IPS-18a (cell line): ENCODE data around the gene CD96.
"Not testable (repeated sequence)": the region's sequence is repeated elsewhere in the genome, so short reads cannot be mapped to it uniquely, and the experiment has no call there.

Experiments
- H3K27ac ChIP-seq: one replicate; pipeline ENCODE4 v1.5.1; 2013; ENCODE audit warnings: low read length
- H3K27me3 ChIP-seq: one replicate; pipeline ENCODE4 v1.6.1; 2013; ENCODE audit warnings: mild to moderate bottlenecking, low read length; ENCODE audit not compliant: control insufficient read depth, insufficient read depth
- H3K36me3 ChIP-seq: one replicate; pipeline ENCODE4 v1.6.1; 2013; ENCODE audit warnings: low read depth, low read length; ENCODE audit not compliant: control insufficient read depth
- H3K4me1 ChIP-seq: one replicate; pipeline ENCODE4 v1.6.1; 2013; ENCODE audit warnings: low read depth, low read length; ENCODE audit not compliant: control insufficient read depth
- H3K4me3 ChIP-seq: one replicate; pipeline ENCODE4 v1.5.1; 2013; ENCODE audit warnings: low read length
- H3K9ac ChIP-seq: one replicate; pipeline ENCODE4 v1.6.1; 2013; ENCODE audit warnings: mild to moderate bottlenecking, low read length, moderate library complexity
- H3K9me3 ChIP-seq: one replicate; pipeline ENCODE4 v1.6.1; 2013; ENCODE audit warnings: low read depth, low read length; ENCODE audit not compliant: control insufficient read depth

Gene CD96

GRCh38 chr3:111610612-111611054 is 68.6 kb downstream of the CD96 start:
- Histone ChIP-seq H3K27me3 (no peaks in the 10 kb centered on the region), H3K4me1 (peaks cover 3% of the 10 kb centered on the region), H3K36me3 (no peaks in the 10 kb centered on the region), H3K27ac (no peak overlapping the region), H3K9me3 (no peaks in the 10 kb centered on the region), H3K4me3 (no peak overlapping the region), H3K9ac (no peak overlapping the region)

GRCh38 chr3:111613294-111613693 is 71.3 kb downstream of the CD96 start:
- no peak overlapping the region for H3K4me3 ChIP-seq
- no peak overlapping the region for H3K9ac ChIP-seq
- no peaks in the 10 kb centered on the region for H3K27me3 ChIP-seq
- H3K4me1 ChIP-seq, result no peaks in the 10 kb centered on the region
- H3K27ac ChIP-seq, result no peak overlapping the region
- peaks cover 8% of the 10 kb centered on the region for H3K9me3 ChIP-seq
- H3K36me3 ChIP-seq, result no peaks in the 10 kb centered on the region

GRCh38 chr3:111615880-111616279 is 73.9 kb downstream of the CD96 start:
- Histone ChIP-seq H3K9ac (no peak overlapping the region), H3K4me1 (no peaks in the 10 kb centered on the region), H3K36me3 (no peaks in the 10 kb centered on the region), H3K27me3 (no peaks in the 10 kb centered on the region), H3K9me3 (peaks cover 8% of the 10 kb centered on the region), H3K27ac (no peak overlapping the region), H3K4me3 (no peak overlapping the region)

GRCh38 chr3:111616417-111617105 is 74.6 kb downstream of the CD96 start:
- H3K27me3 ChIP-seq, result no peaks in the 10 kb centered on the region
- H3K27ac ChIP-seq, result no peak overlapping the region

GRCh38 chr3:111617406-111617805 is 75.4 kb downstream of the CD96 start:
- H3K27ac ChIP-seq, result no peak overlapping the region
- no peaks in the 10 kb centered on the region for H3K36me3 ChIP-seq
- no peaks in the 10 kb centered on the region for H3K4me1 ChIP-seq
- H3K9me3 ChIP-seq, result peaks cover 8% of the 10 kb centered on the region
- no peak overlapping the region for H3K4me3 ChIP-seq
- no peaks in the 10 kb centered on the region for H3K27me3 ChIP-seq
- H3K9ac ChIP-seq, result no peak overlapping the region

More at GRCh38 chr3:111616417-111617105, 74.6 kb downstream of the CD96 start:
- Histone ChIP-seq H3K36me3 (no peaks in the 10 kb centered on the region), H3K9ac (no peak overlapping the region), H3K4me3 (no peak overlapping the region), H3K4me1 (no peaks in the 10 kb centered on the region), H3K9me3 (peaks cover 8% of the 10 kb centered on the region)

- no peak overlapping the region for H3K27ac ChIP-seq
- H3K9me3 ChIP-seq, result peaks cover 8% of the 10 kb centered on the region
Measured at GRCh38 chr3:111617912-111618601, 76.1 kb downstream of the CD96 start.

GRCh38 chr3:111618945-111619344 is 76.9 kb downstream of the CD96 start:
- H3K36me3 ChIP-seq, result no peaks in the 10 kb centered on the region
- H3K4me1 ChIP-seq, result no peaks in the 10 kb centered on the region
- H3K27ac ChIP-seq, result no peak overlapping the region
- no peak overlapping the region for H3K9ac ChIP-seq
- H3K4me3 ChIP-seq, result no peak overlapping the region
- H3K27me3 ChIP-seq, result no peaks in the 10 kb centered on the region
- peaks cover 8% of the 10 kb centered on the region for H3K9me3 ChIP-seq

More at GRCh38 chr3:111617912-111618601, 76.1 kb downstream of the CD96 start:
- Histone ChIP-seq H3K4me3 (no peak overlapping the region), H3K27me3 (no peaks in the 10 kb centered on the region), H3K36me3 (no peaks in the 10 kb centered on the region), H3K9ac (no peak overlapping the region), H3K4me1 (no peaks in the 10 kb centered on the region)

GRCh38 chr3:111619833-111620232 is 77.8 kb downstream of the CD96 start:
- Histone ChIP-seq H3K27me3 (no peaks in the 10 kb centered on the region), H3K9me3 (peaks cover 8% of the 10 kb centered on the region), H3K4me3 (no peak overlapping the region), H3K27ac (no peak overlapping the region), H3K9ac (no peak overlapping the region), H3K4me1 (no peaks in the 10 kb centered on the region), H3K36me3 (no peaks in the 10 kb centered on the region)

GRCh38 chr3:111621535-111621934 is 79.5 kb downstream of the CD96 start:
- no peak overlapping the region for H3K4me3 ChIP-seq
- H3K4me1 ChIP-seq, result no peaks in the 10 kb centered on the region
- no peaks in the 10 kb centered on the region for H3K36me3 ChIP-seq
- H3K27ac ChIP-seq, result no peak overlapping the region
- no peaks in the 10 kb centered on the region for H3K27me3 ChIP-seq
- peaks cover 8% of the 10 kb centered on the region for H3K9me3 ChIP-seq
- no peak overlapping the region for H3K9ac ChIP-seq

- Histone ChIP-seq H3K4me3 (no peak overlapping the region), H3K27ac (no peak overlapping the region), H3K9ac (no peak overlapping the region), H3K36me3 (no peaks in the 10 kb centered on the region), H3K9me3 (no peaks in the 10 kb centered on the region), H3K4me1 (no peaks in the 10 kb centered on the region), H3K27me3 (no peaks in the 10 kb centered on the region)
Measured at GRCh38 chr3:111627092-111627491, 85.1 kb downstream of the CD96 start.

- not testable (repeated sequence) for H3K9ac ChIP-seq, H3K36me3 ChIP-seq, H3K9me3 ChIP-seq, H3K27ac ChIP-seq, H3K4me1 ChIP-seq, H3K27me3 ChIP-seq, H3K4me3 ChIP-seq
Measured at GRCh38 chr3:111629018-111629417, 87.0 kb downstream of the CD96 start.

GRCh38 chr3:111630638-111631037 is 88.6 kb downstream of the CD96 start:
- not testable (repeated sequence) for H3K27me3 ChIP-seq, H3K27ac ChIP-seq, H3K36me3 ChIP-seq, H3K4me3 ChIP-seq, H3K9ac ChIP-seq, H3K4me1 ChIP-seq, H3K9me3 ChIP-seq
